ENCODE measurements around the gene JAML.
A peak's percentile ranks its signal among the peaks of the same experiment; 100 is the strongest.

Gene JAML

GRCh38 chr11:118161786-118162185, 63.0 kb downstream of the JAML start:
- H4K20me1 ChIP-seq: peaks cover 0 to 3% (median 0%) of the 10 kb centered on the region in 11 experiments; a peak in 2 of 22 replicates

GRCh38 chr11:118157186-118157895, 67.5 kb downstream of the JAML start:
- Histone ChIP-seq H3K27me3 (peaks cover 67 to 80% (median 73%) of the 10 kb centered on the region in 11 experiments), H3K4me2 (no peak overlapping the region), H4K20me1 (peaks cover 0 to 20% (median 6%) of the 10 kb centered on the region in 11 experiments; a peak in 10 of 22 replicates), H3K27ac (no peak overlapping the region), H3K4me1 (peaks cover 3 to 12% (median 9%) of the 10 kb centered on the region in 10 experiments; a peak in 18 of 20 replicates), H3K9me3 (replicated peaks in 1 of 11) (no peaks in the 10 kb centered on the region), H3K9ac (no peak overlapping the region), H3K36me3 (no peaks in the 10 kb centered on the region), H3K4me3 (no peak overlapping the region)
- TF ChIP-seq Cebpa-rat (IDR thresholded peaks at IDR 0.05): no peak

More at GRCh38 chr11:118161786-118162185, 63.0 kb downstream of the JAML start:
- Histone ChIP-seq H3K4me2 (0 out of 22 replicates have a peak overlapping the region, but pooled peaks of 1 of the 11 experiments have one; percentile 4), H3K9ac (no peak overlapping the region), H3K9me3 (replicated peaks in 1 of 11) (no peaks in the 10 kb centered on the region), H3K27ac (no peak overlapping the region), H3K4me1 (peaks cover 0 to 9% (median 6%) of the 10 kb centered on the region in 10 experiments; a peak in 6 of 20 replicates), H3K27me3 (peaks cover 23 to 36% (median 28%) of the 10 kb centered on the region in 11 experiments), H3K4me3 (no peak overlapping the region), H3K36me3 (no peaks in the 10 kb centered on the region)
- no peak for TF ChIP-seq Cebpa-rat (IDR thresholded peaks at IDR 0.05)

GRCh38 chr11:118156531-118157185, 68.2 kb downstream of the JAML start:
- Histone ChIP-seq H3K9ac (no peak overlapping the region), H3K27me3 (peaks cover 74 to 87% (median 80%) of the 10 kb centered on the region in 11 experiments), H3K4me1 (peaks cover 4 to 16% (median 14%) of the 10 kb centered on the region in 10 experiments; a peak in 18 of 20 replicates), H3K4me3 (no peak overlapping the region), H3K9me3 (replicated peaks in 1 of 11) (no peaks in the 10 kb centered on the region), H4K20me1 (peaks cover 0 to 26% (median 6%) of the 10 kb centered on the region in 11 experiments; a peak in 10 of 22 replicates), H3K27ac (no peak overlapping the region), H3K4me2 (no peak overlapping the region), H3K36me3 (no peaks in the 10 kb centered on the region)
- TF ChIP-seq Cebpa-rat (IDR thresholded peaks at IDR 0.05): no peak

- H3K36me3 ChIP-seq: no peaks in the 10 kb centered on the region
- peaks cover 81 to 94% (median 87%) of the 10 kb centered on the region in 11 experiments for H3K27me3 ChIP-seq
- no peak overlapping the region for H3K4me2 ChIP-seq
- no peak for TF ChIP-seq Cebpa-rat (IDR thresholded peaks at IDR 0.05)
- no peaks in the 10 kb centered on the region for H3K9me3 ChIP-seq (replicated peaks in 1 of 11)
- H3K9ac ChIP-seq: no peak overlapping the region
- no peak overlapping the region for H3K27ac ChIP-seq
- peaks cover 0 to 26% (median 6%) of the 10 kb centered on the region in 11 experiments; a peak in 10 of 22 replicates for H4K20me1 ChIP-seq
- no peak overlapping the region for H3K4me3 ChIP-seq
- H3K4me1 ChIP-seq: peaks cover 4 to 16% (median 14%) of the 10 kb centered on the region in 10 experiments; a peak in 18 of 20 replicates
Measured at GRCh38 chr11:118155776-118156530, 68.9 kb downstream of the JAML start.

- no peaks in the 10 kb centered on the region for H3K9me3 ChIP-seq (replicated peaks in 1 of 11)
- peaks cover 94 to 100% (median 100%) of the 10 kb centered on the region in 11 experiments for H3K27me3 ChIP-seq
- H3K4me2 ChIP-seq: no peak overlapping the region
- peaks cover 0 to 29% (median 6%) of the 10 kb centered on the region in 11 experiments; a peak in 10 of 22 replicates for H4K20me1 ChIP-seq
- no peak overlapping the region for H3K9ac ChIP-seq
- no peak overlapping the region for H3K4me3 ChIP-seq
- TF ChIP-seq Cebpa-rat (IDR thresholded peaks at IDR 0.05): no peak
- H3K36me3 ChIP-seq: no peaks in the 10 kb centered on the region
- peaks cover 4 to 16% (median 14%) of the 10 kb centered on the region in 10 experiments; a peak in 18 of 20 replicates for H3K4me1 ChIP-seq
- H3K27ac ChIP-seq: no peak overlapping the region
Measured at GRCh38 chr11:118154641-118155040, 70.2 kb downstream of the JAML start.

GRCh38 chr11:118153976-118154375, 70.8 kb downstream of the JAML start:
- no peak overlapping the region for H3K27ac ChIP-seq
- no peaks in the 10 kb centered on the region for H3K9me3 ChIP-seq (replicated peaks in 1 of 11)
- peaks cover 98 to 100% (median 100%) of the 10 kb centered on the region in 11 experiments for H3K27me3 ChIP-seq
- no peak overlapping the region for H3K4me2 ChIP-seq
- H3K4me3 ChIP-seq: no peak overlapping the region
- peaks cover 0 to 29% (median 6%) of the 10 kb centered on the region in 11 experiments; a peak in 10 of 22 replicates for H4K20me1 ChIP-seq
- no peak overlapping the region for H3K9ac ChIP-seq
- H3K4me1 ChIP-seq: peaks cover 4 to 16% (median 14%) of the 10 kb centered on the region in 10 experiments; a peak in 18 of 20 replicates
- no peaks in the 10 kb centered on the region for H3K36me3 ChIP-seq
- no peak for TF ChIP-seq Cebpa-rat (IDR thresholded peaks at IDR 0.05)

- H3K4me3 ChIP-seq: peak overlapping the region in 8 of 10 experiments; percentile 55 to 74 (median 62); a peak in 12 of 20 replicates
- H4K20me1 ChIP-seq: peaks cover 0 to 29% (median 6%) of the 10 kb centered on the region in 11 experiments; a peak in 10 of 22 replicates
- peaks cover 4 to 16% (median 14%) of the 10 kb centered on the region in 10 experiments; a peak in 19 of 20 replicates for H3K4me1 ChIP-seq
- no peak overlapping the region for H3K27ac ChIP-seq
- H3K27me3 ChIP-seq: peaks cover 96 to 100% (median 100%) of the 10 kb centered on the region in 11 experiments
- H3K4me2 ChIP-seq: peak overlapping the region; percentile 93 to 99 (median 98); a peak in 19 of 22 replicates
- no peak for TF ChIP-seq Cebpa-rat (IDR thresholded peaks at IDR 0.05)
- no peaks in the 10 kb centered on the region for H3K36me3 ChIP-seq
- no peak overlapping the region for H3K9ac ChIP-seq
- no peaks in the 10 kb centered on the region for H3K9me3 ChIP-seq (replicated peaks in 1 of 11)
Measured at GRCh38 chr11:118153516-118153915, 71.3 kb downstream of the JAML start.
